Measurements from ENCODE around the gene MIEF2.
"Not testable (repeated sequence)": the region's sequence is repeated elsewhere in the genome, so short reads cannot be mapped to it uniquely, and the experiment has no call there.

The MIEF2 gene

GRCh38 chr17:18300725-18301480, 40.4 kb downstream of the MIEF2 start:
- no peak for DNase-seq

GRCh38 chr17:18303206-18303605, 42.7 kb downstream of the MIEF2 start:
- not testable (repeated sequence) for DNase-seq

GRCh38 chr17:18309202-18309601, 48.7 kb downstream of the MIEF2 start:
- no peak for DNase-seq

GRCh38 chr17:18314059-18314730, 53.7 kb downstream of the MIEF2 start:
- DNase-seq: peak; percentile 28

DNA sequence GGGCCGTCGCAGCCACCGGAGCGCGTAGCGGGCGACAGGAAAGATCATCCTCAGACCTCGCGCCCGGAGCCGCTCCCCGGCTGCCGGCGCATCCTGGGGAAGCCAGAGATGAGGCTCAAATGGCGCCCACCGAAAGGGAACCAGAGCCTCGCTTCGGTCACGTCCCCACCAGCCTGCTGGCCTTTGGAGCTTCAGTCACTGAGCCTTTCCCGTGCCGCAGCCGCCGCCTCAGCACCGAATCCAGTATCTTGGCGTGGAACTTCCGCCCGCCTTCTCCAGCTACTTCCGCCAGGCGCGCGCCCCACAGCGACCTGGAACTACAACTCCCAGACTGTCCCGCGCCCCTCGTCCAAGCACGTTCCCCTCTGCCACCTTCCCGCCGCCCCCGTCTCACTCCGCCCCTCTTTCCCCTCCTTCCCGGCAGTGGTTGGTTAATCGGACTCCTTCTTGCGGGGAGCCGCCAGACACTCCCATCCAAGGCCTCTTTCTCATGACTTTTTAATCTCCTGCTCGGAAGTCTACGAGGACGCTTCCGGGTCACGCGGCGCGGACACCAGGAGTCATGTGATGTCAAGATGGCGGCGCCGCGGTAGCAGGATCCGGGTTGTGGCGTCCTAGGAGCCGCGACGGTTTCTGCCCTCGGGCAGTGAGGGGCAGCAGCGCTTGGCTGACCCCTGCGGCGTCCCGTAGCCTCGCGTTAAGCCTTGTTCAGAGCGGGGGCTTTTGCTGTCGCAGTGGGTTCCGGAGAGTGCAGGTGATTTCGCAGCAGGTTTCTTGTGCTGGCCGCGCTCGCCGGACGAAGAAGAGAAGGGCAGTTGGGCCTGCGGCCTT, 54.5 kb downstream of the MIEF2 start, which contains the start of the genes SMCR8 and TOP3A:
TSS of gene SMCR8 (plus strand) at position 563 of the 831 bp plus-strand sequence. CDS start 497 bp downstream, outside the sequence.
TSS of gene TOP3A (minus strand) at position 264 of the 831 bp plus-strand sequence. CDS start at position 48, 216 bp downstream.
- peak; percentile 98 for DNase-seq

DNA sequence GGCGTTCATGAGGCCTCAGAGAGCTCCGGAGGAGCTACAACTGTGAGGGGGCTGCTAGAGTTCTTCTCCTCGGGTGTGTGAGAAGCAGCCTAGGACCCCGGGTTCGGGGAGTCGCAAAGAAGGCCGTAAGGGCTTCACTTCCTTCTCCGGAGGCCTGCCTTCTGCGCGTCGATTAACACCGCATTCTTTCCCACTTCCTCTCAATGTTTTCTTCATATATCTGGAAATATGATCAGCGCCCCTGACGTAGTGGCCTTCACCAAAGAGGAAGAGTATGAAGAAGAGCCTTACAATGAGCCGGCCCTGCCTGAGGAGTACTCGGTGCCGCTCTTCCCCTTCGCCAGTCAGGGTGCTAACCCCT, 55.1 kb downstream of the MIEF2 start:
- peak; percentile 66 for DNase-seq

GRCh38 chr17:18315961-18316360, 55.5 kb downstream of the MIEF2 start:
- no peak for DNase-seq
